SK-N-SH (cell line): Measurements from ENCODE around the gene TFB2M. TPM values are rescaled to one million over a fixed set of nuclear protein-coding genes. Genes with fewer than 3 reads are reported as not detected.

Source experiments
- CTCF ChIA-PET: fragments of 300-600, 350-600 bp; formaldehyde crosslinking; extraction: SDS; loops from one replicate; lab custom pipeline; 2021; lab: Yijun Ruan, JAX
- POLR2A ChIA-PET: fragments of 350-600 bp; sonication (Branson Sonifier 250); formaldehyde crosslinking; extraction: SDS; loops from one replicate; lab custom pipeline; 2020; ENCODE audit warnings: antibody characterized with exemption, inconsistent platforms; lab: Yijun Ruan, JAX
- DNase-seq: peaks from one replicate; pipeline ENCODE4 v3.0.0; 2012
- H2AFZ ChIP-seq: fragments of 200-600 bp; sonication (generic); 2 replicates; pipeline ENCODE4 v1.8.1; 2016; ENCODE audit warnings: antibody characterized with exemption, mild to moderate bottlenecking, low read depth
- H3F3A ChIP-seq: fragments of 200-600 bp; sonication (generic); replicated peaks from 2 replicates; pipeline ENCODE3; 2016; ENCODE audit warnings: antibody characterized with exemption, mild to moderate bottlenecking; ENCODE audit not compliant: insufficient read depth
- H3K27ac ChIP-seq, 2 experiments: fragments of 200-500 bp in 1 of 2; fragments of 200-600 bp in 1 of 2; sonication (Bioruptor generic) in 1 of 2; sonication (generic), shearing (Covaris generic) in 1 of 2; 2 replicates each; pipeline versions ENCODE4 v1.5.1 to v1.6.1; 2014 to 2016; ENCODE audit warnings: low read depth in 2 of 2, inconsistent platforms in 1 of 2, low read length in 1 of 2, mild to moderate bottlenecking in 1 of 2, mixed read lengths in 1 of 2
- H3K27me3 ChIP-seq: fragments of 200-600 bp; sonication (generic), shearing (Covaris generic); 2 replicates; pipeline ENCODE4 v1.6.1; 2016; ENCODE audit warnings: mixed run types; ENCODE audit not compliant: insufficient read depth
- H3K36me3 ChIP-seq, 2 experiments: fragments of 200-500 bp in 1 of 2; fragments of 200-600 bp in 1 of 2; sonication (Bioruptor generic) in 1 of 2; sonication (generic) in 1 of 2; replicated peaks in 1 of 2; 2 replicates each; pipeline versions ENCODE3 to v1.5.1; 2014 to 2016; ENCODE audit warnings: low read length in 1 of 2, mild to moderate bottlenecking in 1 of 2; ENCODE audit not compliant: insufficient read depth in 2 of 2, control insufficient read depth in 1 of 2
- H3K4me1 ChIP-seq, 2 experiments: fragments of 200-500 bp in 1 of 2; fragments of 200-600 bp in 1 of 2; sonication (Bioruptor generic) in 1 of 2; sonication (generic), shearing (Covaris generic) in 1 of 2; 2 replicates each; pipeline versions ENCODE4 v1.5.1 to v1.6.1; 2014 to 2016; ENCODE audit warnings: low read depth in 1 of 2, low read length in 1 of 2, mixed run types in 1 of 2; ENCODE audit not compliant: insufficient read depth in 2 of 2, control insufficient read depth in 1 of 2
- H3K4me2 ChIP-seq: fragments of 200-600 bp; sonication (generic), shearing (Covaris generic); 2 replicates; pipeline ENCODE4 v1.6.1; 2017; ENCODE audit warnings: mixed run types
- H3K4me3 ChIP-seq, 2 experiments: fragments of 200-500 bp in 1 of 2; fragments of 200-600 bp in 1 of 2; sonication (Bioruptor generic) in 1 of 2; sonication (generic), shearing (Covaris generic) in 1 of 2; 2 replicates each; pipeline versions ENCODE4 v1.5.1 to v1.8.1; 2014 to 2016; ENCODE audit warnings: low read depth in 2 of 2, inconsistent platforms in 1 of 2, low read length in 1 of 2, mild to moderate bottlenecking in 1 of 2, mixed read lengths in 1 of 2, moderate library complexity in 1 of 2
- H3K79me2 ChIP-seq: fragments of 200-600 bp; sonication (generic); 2 replicates; pipeline ENCODE4 v1.8.1; 2017; ENCODE audit warnings: mild to moderate bottlenecking; ENCODE audit not compliant: insufficient read depth
- H3K9ac ChIP-seq: fragments of 200-600 bp; sonication (generic); 2 replicates; pipeline ENCODE4 v1.6.1; 2017; ENCODE audit warnings: mixed run types
- H3K9me2 ChIP-seq: fragments of 200-600 bp; sonication (generic); 2 replicates; pipeline ENCODE4 v1.6.1; 2017; ENCODE audit warnings: mixed run types
- H3K9me3 ChIP-seq: fragments of 200-600 bp; sonication (generic); 2 replicates; pipeline ENCODE4 v1.6.1; 2017; ENCODE audit warnings: mixed run types, mild to moderate bottlenecking, moderate library complexity
- H4K20me1 ChIP-seq: fragments of 200-600 bp; sonication (generic); 2 replicates; pipeline ENCODE4 v1.6.1; 2017; ENCODE audit warnings: mild to moderate bottlenecking, mixed run types; ENCODE audit not compliant: insufficient read depth
- CHD2 ChIP-seq: fragments of 150-350 bp; IDR thresholded peaks from 2 replicates; pipeline ENCODE4 v1.6.1; 2018; ENCODE audit warnings: low read length; ENCODE audit not compliant: partially characterized antibody
- ELF1 ChIP-seq: IDR thresholded peaks from 2 replicates; pipeline ENCODE4 v1.4.0; 2012
- FOSL2 ChIP-seq: IDR thresholded peaks from 2 replicates; pipeline ENCODE4 v1.4.0; 2012; ENCODE audit warnings: low read depth, mild to moderate bottlenecking, moderate library complexity, borderline replicate concordance
- FOXJ3 ChIP-seq: sonication (generic); formaldehyde crosslinking; IDR thresholded peaks from 2 replicates; pipeline ENCODE4 v1.5.1; 2020; ENCODE audit warnings: mild to moderate bottlenecking, missing genetic modification reagents
- FOXM1 ChIP-seq: IDR thresholded peaks from 2 replicates; pipeline ENCODE4 v1.4.0; 2012; ENCODE audit warnings: low read depth, mild to moderate bottlenecking
- GABPA ChIP-seq: IDR thresholded peaks from 2 replicates; pipeline ENCODE4 v1.4.0; 2012; ENCODE audit warnings: low read depth, mild to moderate bottlenecking
- GATA2 ChIP-seq: sonication (generic); formaldehyde crosslinking; IDR thresholded peaks from 2 replicates; pipeline ENCODE4 v1.5.0; 2020; ENCODE audit warnings: mild to moderate bottlenecking, missing genetic modification reagents
- JUND ChIP-seq: IDR thresholded peaks from 2 replicates; pipeline ENCODE4 v1.4.0; 2012
- MXI1 ChIP-seq: IDR thresholded peaks from 2 replicates; pipeline ENCODE4 v1.6.1; 2012; ENCODE audit warnings: mild to moderate bottlenecking, low read depth, low read length, improper control_type of control experiment
- NRF1 ChIP-seq: IDR thresholded peaks from 2 replicates; pipeline ENCODE4 v1.6.1; 2012; ENCODE audit warnings: low read depth, mild to moderate bottlenecking, low read length
- RAD21 ChIP-seq: IDR thresholded peaks from 2 replicates; pipeline ENCODE4 v1.6.1; 2012; ENCODE audit warnings: mild to moderate bottlenecking, low read length
- RCOR1 ChIP-seq: fragments of 150-350 bp; IDR thresholded peaks from 2 replicates; pipeline ENCODE4 v1.6.1; 2017; ENCODE audit warnings: antibody characterized with exemption, low read length
- RFX5 ChIP-seq: IDR thresholded peaks from 2 replicates; pipeline ENCODE4 v1.6.1; 2012; ENCODE audit warnings: mild to moderate bottlenecking, improper control_type of control experiment, low read length
- RXRA ChIP-seq: IDR thresholded peaks from 2 replicates; pipeline ENCODE4 v1.4.0; 2012; ENCODE audit warnings: low read depth, mild to moderate bottlenecking, borderline replicate concordance
- TEAD4 ChIP-seq: IDR thresholded peaks from 2 replicates; pipeline ENCODE4 v1.4.0; 2012; ENCODE audit warnings: mild to moderate bottlenecking, borderline replicate concordance; ENCODE audit not compliant: insufficient read depth
- YY1 ChIP-seq: IDR thresholded peaks from 2 replicates; pipeline ENCODE4 v1.4.0; 2012; ENCODE audit warnings: low read depth, mild to moderate bottlenecking
- WGBS: methylation state at CpG from one replicate; pipeline ENCODE4 v1.1.6; 2017; ENCODE audit warnings: low lambda C conversion rate; 5-methylcytosine and 5-hydroxymethylcytosine counted together
- polyA plus RNA-seq, 3 experiments: library from polyadenylated mRNA; depleted of rRNA; stranded (reverse); fragments of >200 nt; gene quantifications; 2 replicates each; pipeline ENCODE4 v1.2.3, GENCODE V29; 2012
- TF ChIP-seq, protein P1 (sequence below): IDR thresholded peaks from 2 replicates; pipeline ENCODE4 v1.6.1; 2012; ENCODE audit warnings: mild to moderate bottlenecking, low read depth, low read length, moderate library complexity
- TF ChIP-seq, protein P2 (sequence below): fragments of 200-600 bp; sonication (generic); IDR thresholded peaks from 2 replicates; pipeline ENCODE4 v1.6.1; 2017; ENCODE audit warnings: antibody characterized with exemption, mild to moderate bottlenecking, moderate library complexity
- TF ChIP-seq, protein P3 (sequence below): IDR thresholded peaks from 2 replicates; pipeline ENCODE4 v1.4.0; 2012; ENCODE audit warnings: low read depth
- TF ChIP-seq, protein P4 (sequence below): IDR thresholded peaks from 2 replicates; pipeline ENCODE4 v1.4.0; 2012; ENCODE audit warnings: low read depth, borderline replicate concordance
- TF ChIP-seq, protein P5 (sequence below): fragments of 150-350 bp; IDR thresholded peaks from 2 replicates; pipeline ENCODE4 v1.6.1; 2016; ENCODE audit warnings: mild to moderate bottlenecking, low read depth, low read length
- TF ChIP-seq, protein P6 (sequence below): fragments of 150-350 bp; IDR thresholded peaks from 2 replicates; pipeline ENCODE4 v1.6.1; 2017; ENCODE audit warnings: antibody characterized with exemption, low read length, low read depth, borderline replicate concordance
- TF ChIP-seq, protein P7 (sequence below): IDR thresholded peaks from 2 replicates; pipeline ENCODE4; 2012

TFB2M gene
- polyA plus RNA-seq, 1 of the 3 experiments (the other 2 are of a cell fraction): 17.3 TPM

DNA sequence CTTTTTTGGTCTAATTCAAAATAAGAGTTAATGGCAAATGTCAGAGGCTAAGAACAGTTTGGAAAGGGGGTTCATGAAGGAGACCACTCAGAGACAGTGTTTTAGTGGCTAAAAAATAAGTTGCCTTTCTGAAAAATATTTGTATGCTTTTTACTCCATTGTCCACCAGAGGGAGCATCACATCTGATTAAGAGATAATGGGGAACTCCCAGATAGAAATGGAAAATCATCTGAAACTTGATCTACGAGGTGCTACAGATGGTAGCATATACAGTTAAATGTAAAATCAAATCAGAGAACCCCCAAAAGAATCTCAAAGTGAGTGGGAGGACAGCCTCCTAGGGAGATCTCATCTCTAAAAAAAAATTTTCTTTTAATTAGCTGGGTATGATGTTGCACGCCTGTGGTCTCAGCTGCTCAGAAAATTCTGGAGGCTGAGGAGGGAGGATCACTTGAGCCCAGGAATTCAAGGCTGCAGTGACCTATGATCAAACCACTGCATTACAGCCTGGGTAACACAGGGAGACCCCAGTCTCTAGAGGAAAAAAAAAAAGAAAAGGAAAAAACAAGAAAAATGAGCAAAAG lies 68.6 kb downstream of the TFB2M start:
- Histone ChIP-seq H3K27me3 (no peaks in the 10 kb centered on the region), H3K9me2 (no peaks in the 10 kb centered on the region), H3K36me3 (no peaks in the 10 kb centered on the region), H4K20me1 (no peaks in the 10 kb centered on the region), H3K27ac (no peak overlapping the region), H3F3A (no peaks in the 10 kb centered on the region), H3K4me2 (no peak overlapping the region), H3K4me3 (no peak overlapping the region), H3K4me1 (peaks cover under 1 to 1% of the 10 kb centered on the region in 2 experiments; a peak in 2 of 4 replicates), H3K9ac (no peak overlapping the region), H3K79me2 (peaks cover 23% of the 10 kb centered on the region), H3K9me3 (no peaks in the 10 kb centered on the region), H2AFZ (no peak overlapping the region)
- 50% methylated on average over 2 of the region's 2 CpGs for WGBS
- ChIA-PET POLR2A (interaction anchor here (0.7 kb wide), 1 partner anchor 226 kb away, joined by 3 read pairs; the partner anchor contains the start of gene SCCPDH), CTCF (interaction anchor here (0.6 to 2.9 kb wide), 20 partner anchors 9 to 1428 kb away, joined by 3 to 17 read pairs (median 3); partner anchors contain the start of gene SMYD3)
- peak; percentile 64 for DNase-seq
- TF ChIP-seq CHD2 (no peak), TEAD4 (no peak), FOXM1 (no peak), FOXJ3 (CRISPR knock-in tag) (no peak), GATA2 (CRISPR knock-in tag) (peak; percentile 95), GABPA (no peak), ELF1 (no peak), RFX5 (peak; percentile 32; the same call in 1 of the 2 replicates), MXI1 (no peak), NRF1 (no peak), RAD21 (peak; percentile 70), FOSL2 (no peak), RCOR1 (no peak), RXRA (no peak), JUND (no peak), YY1 (no peak)
- TF ChIP-seq, protein P1, sequence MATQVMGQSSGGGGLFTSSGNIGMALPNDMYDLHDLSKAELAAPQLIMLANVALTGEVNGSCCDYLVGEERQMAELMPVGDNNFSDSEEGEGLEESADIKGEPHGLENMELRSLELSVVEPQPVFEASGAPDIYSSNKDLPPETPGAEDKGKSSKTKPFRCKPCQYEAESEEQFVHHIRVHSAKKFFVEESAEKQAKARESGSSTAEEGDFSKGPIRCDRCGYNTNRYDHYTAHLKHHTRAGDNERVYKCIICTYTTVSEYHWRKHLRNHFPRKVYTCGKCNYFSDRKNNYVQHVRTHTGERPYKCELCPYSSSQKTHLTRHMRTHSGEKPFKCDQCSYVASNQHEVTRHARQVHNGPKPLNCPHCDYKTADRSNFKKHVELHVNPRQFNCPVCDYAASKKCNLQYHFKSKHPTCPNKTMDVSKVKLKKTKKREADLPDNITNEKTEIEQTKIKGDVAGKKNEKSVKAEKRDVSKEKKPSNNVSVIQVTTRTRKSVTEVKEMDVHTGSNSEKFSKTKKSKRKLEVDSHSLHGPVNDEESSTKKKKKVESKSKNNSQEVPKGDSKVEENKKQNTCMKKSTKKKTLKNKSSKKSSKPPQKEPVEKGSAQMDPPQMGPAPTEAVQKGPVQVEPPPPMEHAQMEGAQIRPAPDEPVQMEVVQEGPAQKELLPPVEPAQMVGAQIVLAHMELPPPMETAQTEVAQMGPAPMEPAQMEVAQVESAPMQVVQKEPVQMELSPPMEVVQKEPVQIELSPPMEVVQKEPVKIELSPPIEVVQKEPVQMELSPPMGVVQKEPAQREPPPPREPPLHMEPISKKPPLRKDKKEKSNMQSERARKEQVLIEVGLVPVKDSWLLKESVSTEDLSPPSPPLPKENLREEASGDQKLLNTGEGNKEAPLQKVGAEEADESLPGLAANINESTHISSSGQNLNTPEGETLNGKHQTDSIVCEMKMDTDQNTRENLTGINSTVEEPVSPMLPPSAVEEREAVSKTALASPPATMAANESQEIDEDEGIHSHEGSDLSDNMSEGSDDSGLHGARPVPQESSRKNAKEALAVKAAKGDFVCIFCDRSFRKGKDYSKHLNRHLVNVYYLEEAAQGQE: no peak
- TF ChIP-seq, protein P2, sequence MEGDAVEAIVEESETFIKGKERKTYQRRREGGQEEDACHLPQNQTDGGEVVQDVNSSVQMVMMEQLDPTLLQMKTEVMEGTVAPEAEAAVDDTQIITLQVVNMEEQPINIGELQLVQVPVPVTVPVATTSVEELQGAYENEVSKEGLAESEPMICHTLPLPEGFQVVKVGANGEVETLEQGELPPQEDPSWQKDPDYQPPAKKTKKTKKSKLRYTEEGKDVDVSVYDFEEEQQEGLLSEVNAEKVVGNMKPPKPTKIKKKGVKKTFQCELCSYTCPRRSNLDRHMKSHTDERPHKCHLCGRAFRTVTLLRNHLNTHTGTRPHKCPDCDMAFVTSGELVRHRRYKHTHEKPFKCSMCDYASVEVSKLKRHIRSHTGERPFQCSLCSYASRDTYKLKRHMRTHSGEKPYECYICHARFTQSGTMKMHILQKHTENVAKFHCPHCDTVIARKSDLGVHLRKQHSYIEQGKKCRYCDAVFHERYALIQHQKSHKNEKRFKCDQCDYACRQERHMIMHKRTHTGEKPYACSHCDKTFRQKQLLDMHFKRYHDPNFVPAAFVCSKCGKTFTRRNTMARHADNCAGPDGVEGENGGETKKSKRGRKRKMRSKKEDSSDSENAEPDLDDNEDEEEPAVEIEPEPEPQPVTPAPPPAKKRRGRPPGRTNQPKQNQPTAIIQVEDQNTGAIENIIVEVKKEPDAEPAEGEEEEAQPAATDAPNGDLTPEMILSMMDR: peak; percentile 86
- TF ChIP-seq, protein P3, sequence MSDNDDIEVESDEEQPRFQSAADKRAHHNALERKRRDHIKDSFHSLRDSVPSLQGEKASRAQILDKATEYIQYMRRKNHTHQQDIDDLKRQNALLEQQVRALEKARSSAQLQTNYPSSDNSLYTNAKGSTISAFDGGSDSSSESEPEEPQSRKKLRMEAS: no peak
- TF ChIP-seq, protein P4, sequence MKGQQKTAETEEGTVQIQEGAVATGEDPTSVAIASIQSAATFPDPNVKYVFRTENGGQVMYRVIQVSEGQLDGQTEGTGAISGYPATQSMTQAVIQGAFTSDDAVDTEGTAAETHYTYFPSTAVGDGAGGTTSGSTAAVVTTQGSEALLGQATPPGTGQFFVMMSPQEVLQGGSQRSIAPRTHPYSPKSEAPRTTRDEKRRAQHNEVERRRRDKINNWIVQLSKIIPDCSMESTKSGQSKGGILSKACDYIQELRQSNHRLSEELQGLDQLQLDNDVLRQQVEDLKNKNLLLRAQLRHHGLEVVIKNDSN: no peak
- TF ChIP-seq, protein P5, sequence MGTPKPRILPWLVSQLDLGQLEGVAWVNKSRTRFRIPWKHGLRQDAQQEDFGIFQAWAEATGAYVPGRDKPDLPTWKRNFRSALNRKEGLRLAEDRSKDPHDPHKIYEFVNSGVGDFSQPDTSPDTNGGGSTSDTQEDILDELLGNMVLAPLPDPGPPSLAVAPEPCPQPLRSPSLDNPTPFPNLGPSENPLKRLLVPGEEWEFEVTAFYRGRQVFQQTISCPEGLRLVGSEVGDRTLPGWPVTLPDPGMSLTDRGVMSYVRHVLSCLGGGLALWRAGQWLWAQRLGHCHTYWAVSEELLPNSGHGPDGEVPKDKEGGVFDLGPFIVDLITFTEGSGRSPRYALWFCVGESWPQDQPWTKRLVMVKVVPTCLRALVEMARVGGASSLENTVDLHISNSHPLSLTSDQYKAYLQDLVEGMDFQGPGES: no peak
- TF ChIP-seq, protein P6, sequence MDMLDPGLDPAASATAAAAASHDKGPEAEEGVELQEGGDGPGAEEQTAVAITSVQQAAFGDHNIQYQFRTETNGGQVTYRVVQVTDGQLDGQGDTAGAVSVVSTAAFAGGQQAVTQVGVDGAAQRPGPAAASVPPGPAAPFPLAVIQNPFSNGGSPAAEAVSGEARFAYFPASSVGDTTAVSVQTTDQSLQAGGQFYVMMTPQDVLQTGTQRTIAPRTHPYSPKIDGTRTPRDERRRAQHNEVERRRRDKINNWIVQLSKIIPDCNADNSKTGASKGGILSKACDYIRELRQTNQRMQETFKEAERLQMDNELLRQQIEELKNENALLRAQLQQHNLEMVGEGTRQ: no peak
- TF ChIP-seq, protein P7, sequence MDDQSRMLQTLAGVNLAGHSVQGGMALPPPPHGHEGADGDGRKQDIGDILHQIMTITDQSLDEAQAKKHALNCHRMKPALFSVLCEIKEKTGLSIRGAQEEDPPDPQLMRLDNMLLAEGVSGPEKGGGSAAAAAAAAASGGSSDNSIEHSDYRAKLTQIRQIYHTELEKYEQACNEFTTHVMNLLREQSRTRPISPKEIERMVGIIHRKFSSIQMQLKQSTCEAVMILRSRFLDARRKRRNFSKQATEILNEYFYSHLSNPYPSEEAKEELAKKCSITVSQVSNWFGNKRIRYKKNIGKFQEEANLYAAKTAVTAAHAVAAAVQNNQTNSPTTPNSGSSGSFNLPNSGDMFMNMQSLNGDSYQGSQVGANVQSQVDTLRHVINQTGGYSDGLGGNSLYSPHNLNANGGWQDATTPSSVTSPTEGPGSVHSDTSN: no peak
